ENCODE data around the gene DENND4A.

The DENND4A gene

DNA sequence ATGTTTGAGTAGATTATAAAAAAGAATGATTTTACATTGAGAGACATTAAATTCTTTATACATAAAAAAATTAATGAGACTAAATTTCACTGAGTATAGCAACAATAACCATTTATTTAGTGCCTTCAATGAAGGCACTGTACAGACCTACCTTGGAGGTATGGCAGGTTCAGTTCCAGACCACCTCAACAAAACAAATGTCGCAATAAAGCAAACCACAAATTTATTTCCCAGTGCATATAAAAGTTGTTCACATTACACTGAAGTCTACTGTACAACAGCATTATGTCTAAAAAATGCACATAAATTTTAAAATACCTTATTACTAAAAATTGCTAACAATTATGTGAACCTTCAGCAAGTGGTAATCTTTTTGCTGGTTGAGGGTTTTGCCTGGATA is 111.5 kb downstream of the DENND4A start:
- no peak for TF ChIP-seq CTCF (IDR thresholded peaks at IDR 0.05; ENCODE audit: borderline replicate concordance, insufficient read depth, low read depth, low read length)
- no peak overlapping the region for H3K4me3 ChIP-seq (ENCODE audit: low read depth, low read length)

GRCh38 chr15:65676123-65676522 is 116.0 kb downstream of the DENND4A start:
- no peak for TF ChIP-seq CTCF (IDR thresholded peaks at IDR 0.05; ENCODE audit: borderline replicate concordance, insufficient read depth, low read depth, low read length)
- H3K4me3 ChIP-seq (ENCODE audit: low read depth, low read length), result no peak overlapping the region

- TF ChIP-seq CTCF (IDR thresholded peaks at IDR 0.05; ENCODE audit: borderline replicate concordance, insufficient read depth, low read depth, low read length), result no peak
- H3K4me3 ChIP-seq (ENCODE audit: low read depth, low read length), result no peak overlapping the region
These were observed 116.5 kb downstream of the DENND4A start for GRCh38 chr15:65675551-65675950.

GRCh38 chr15:65666257-65666656 is 125.8 kb downstream of the DENND4A start:
- TF ChIP-seq CTCF (IDR thresholded peaks at IDR 0.05; ENCODE audit: borderline replicate concordance, insufficient read depth, low read depth, low read length), result no peak
- no peak overlapping the region for H3K4me3 ChIP-seq (ENCODE audit: low read depth, low read length)

DNA sequence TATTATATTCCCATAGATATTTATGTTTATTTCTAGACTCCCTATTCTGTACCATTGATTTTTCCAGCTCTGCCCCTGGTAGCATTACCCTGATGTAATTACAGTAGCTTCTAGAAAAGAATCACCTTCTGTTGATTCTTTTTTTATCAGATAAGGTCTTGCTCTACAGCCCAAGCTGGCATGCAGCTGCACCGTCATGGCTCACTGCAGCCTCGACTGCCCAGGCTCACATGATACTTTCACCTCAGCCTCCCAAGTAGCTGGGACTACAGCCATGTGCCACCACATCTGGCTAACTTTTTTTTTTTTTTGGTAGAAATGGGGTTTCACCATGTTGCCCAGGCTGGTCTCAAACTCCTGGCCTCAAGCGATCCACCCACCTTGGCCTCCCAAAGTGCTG is 128.6 kb downstream of the DENND4A start:
- H3K4me3 ChIP-seq (ENCODE audit: low read depth, low read length), result no peak overlapping the region
- TF ChIP-seq CTCF (IDR thresholded peaks at IDR 0.05; ENCODE audit: borderline replicate concordance, insufficient read depth, low read depth, low read length), result no peak

DNA sequence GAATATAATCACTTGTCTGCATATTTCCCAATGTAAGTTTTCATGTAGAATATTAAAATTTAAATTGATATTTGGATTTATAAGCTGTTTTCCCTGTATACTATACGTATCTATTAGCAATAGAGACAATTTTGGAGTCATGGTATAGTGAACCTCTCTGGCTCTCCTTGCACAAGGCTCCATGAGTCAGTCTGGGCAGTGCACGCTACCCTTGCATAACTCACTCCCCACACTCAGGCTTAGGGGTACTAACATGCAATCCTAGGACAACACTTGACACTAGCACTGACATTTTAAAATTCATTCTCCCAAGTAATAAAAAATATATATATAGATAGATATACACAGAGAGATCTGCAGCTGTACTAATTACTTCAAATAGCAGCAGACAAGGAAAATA is 131.2 kb downstream of the DENND4A start:
- no peak for TF ChIP-seq CTCF (IDR thresholded peaks at IDR 0.05; ENCODE audit: borderline replicate concordance, insufficient read depth, low read depth, low read length)
- H3K4me3 ChIP-seq (ENCODE audit: low read depth, low read length), result no peak overlapping the region

GRCh38 chr15:65659502-65660052 is 132.5 kb downstream of the DENND4A start:
- H3K4me3 ChIP-seq (ENCODE audit: low read depth, low read length), result no peak overlapping the region
- no peak for TF ChIP-seq CTCF (IDR thresholded peaks at IDR 0.05; ENCODE audit: borderline replicate concordance, insufficient read depth, low read depth, low read length)
